C4-2B (cell line): ENCODE measurements around the gene CHIA.

Source experiments
- CTCF ChIP-seq: fragments of 450-650 bp; conservative IDR thresholded peaks from 2 replicates; pipeline ENCODE4 v1.5.1; 2017; ENCODE audit warnings: mild to moderate bottlenecking
- ZFX ChIP-seq: fragments of 450-650 bp; IDR thresholded peaks from 2 replicates; pipeline ENCODE4 v1.6.1; 2017

GRCh38 chr1:111286912-111287311 is 3.7 kb upstream of the CHIA start:
- TF ChIP-seq CTCF (no peak), ZFX (no peak)
